GM12872 (cell line): ENCODE measurements around the gene CYP4V2.

Source experiments
- TF ChIP-seq, protein P1 (sequence below): IDR thresholded peaks from 3 replicates; pipeline ENCODE4 v1.5.1; 2011; ENCODE audit warnings: low read depth, mild to moderate bottlenecking, low read length, moderate library complexity; ENCODE audit not compliant: insufficient read depth

The CYP4V2 gene

DNA sequence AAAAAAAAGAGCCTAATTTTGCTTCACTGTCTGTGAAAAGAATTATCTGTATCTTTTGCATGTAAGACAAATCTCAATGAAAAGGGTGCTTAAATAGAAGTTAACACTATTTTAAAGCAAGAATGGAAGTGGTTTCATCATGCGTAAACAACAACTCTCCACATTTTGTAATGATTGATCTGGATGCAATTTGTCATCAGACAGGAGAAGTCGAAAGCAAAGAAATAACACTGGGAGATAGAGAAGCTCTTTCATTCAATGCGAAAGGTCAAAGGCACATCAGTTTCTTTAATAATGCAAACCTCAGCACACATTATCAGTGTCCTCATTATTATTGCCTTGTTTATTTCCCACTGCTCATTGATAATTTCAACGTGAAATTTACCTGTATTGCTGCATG lies 44.8 kb downstream of the CYP4V2 start:
- TF ChIP-seq, protein P1, sequence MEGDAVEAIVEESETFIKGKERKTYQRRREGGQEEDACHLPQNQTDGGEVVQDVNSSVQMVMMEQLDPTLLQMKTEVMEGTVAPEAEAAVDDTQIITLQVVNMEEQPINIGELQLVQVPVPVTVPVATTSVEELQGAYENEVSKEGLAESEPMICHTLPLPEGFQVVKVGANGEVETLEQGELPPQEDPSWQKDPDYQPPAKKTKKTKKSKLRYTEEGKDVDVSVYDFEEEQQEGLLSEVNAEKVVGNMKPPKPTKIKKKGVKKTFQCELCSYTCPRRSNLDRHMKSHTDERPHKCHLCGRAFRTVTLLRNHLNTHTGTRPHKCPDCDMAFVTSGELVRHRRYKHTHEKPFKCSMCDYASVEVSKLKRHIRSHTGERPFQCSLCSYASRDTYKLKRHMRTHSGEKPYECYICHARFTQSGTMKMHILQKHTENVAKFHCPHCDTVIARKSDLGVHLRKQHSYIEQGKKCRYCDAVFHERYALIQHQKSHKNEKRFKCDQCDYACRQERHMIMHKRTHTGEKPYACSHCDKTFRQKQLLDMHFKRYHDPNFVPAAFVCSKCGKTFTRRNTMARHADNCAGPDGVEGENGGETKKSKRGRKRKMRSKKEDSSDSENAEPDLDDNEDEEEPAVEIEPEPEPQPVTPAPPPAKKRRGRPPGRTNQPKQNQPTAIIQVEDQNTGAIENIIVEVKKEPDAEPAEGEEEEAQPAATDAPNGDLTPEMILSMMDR = no peak

DNA sequence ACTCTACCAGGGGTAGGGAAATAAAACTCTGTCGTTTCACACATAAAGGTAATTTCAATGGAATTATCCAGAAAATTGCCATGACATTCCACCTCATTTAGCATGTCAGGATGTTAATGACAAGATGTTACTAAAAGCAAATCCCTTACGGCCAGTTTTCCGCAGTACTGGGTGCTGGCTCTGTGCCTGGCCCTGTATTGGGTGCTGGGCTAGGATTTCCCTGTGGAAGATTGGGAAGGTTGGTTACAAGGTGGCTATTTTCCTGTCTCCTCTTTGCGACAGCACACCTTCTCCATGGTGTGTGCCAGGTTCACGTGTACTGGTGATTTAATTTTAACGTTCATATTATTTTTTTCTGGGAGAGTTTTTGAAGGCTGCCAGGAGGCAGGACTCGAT lies 49.1 kb downstream of the CYP4V2 start:
- TF ChIP-seq, protein P1 = no peak

DNA sequence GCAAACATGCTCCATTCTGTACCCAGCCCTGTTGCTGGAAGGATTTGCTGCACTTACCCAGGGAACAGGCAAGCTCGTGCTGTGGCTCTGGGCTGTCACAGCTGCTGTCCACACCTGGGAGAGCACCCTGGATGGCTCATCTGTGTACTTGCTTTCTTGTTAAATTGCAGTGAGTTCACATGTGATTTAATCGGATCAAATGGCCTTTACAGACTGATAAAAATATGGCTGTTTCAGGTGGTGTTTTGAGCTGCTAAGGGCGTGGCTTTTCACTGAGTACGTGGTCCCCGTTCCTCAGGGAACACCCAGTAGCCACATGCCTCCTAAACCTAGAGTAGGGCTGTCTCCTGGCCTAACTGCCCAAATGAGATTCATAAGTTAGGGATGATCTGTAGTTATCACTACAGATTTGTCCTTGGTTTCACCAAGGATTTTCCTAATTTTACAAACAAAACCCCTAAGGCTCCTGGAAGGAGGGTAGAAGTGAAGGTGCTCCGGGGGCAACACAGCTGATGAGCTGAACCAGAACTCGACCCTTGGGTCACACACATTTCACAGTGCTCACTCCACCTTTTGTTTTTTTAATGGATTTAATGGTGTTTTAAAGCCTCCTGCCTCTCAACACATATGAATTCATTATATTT lies 49.6 kb downstream of the CYP4V2 start:
- TF ChIP-seq, protein P1 = no peak

DNA sequence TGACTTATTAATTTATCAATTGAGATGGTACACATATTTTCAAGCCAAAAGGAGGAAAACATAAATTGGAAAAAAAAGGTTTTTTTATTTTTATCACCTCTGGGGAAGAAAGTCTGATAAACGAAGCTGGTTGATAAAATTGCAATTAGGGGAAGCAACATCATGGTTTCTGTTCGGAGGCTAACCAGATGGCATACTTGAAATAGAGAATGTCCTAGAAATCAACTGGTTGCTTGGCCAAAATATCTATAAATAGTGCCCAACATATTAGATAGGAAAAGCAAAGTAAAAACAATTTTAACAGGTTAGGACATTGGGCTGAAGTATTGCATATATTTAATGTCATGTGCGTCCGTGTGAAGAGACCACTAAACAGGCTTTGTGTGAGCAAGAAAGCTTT lies 50.2 kb downstream of the CYP4V2 start:
- TF ChIP-seq, protein P1 = no peak

DNA sequence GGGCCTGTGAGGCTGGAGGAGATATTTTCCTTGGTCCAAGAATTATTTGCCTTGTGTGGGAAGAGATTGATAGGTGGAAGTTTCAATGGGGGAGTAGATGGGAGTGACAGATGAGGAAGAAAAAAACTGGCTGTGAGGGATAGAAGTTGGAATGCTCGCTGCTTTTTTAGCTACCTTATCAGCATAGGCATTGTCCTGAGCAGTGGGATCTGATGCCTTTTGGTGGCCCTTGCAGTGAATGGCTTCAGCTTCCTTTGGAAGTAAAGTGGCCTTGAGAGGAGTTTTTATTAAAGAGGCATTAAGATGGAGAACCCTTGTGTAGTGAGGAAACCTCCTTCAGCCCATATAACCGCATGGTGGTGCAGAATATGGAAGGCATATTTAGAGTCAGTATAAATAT lies 52.0 kb downstream of the CYP4V2 start:
- TF ChIP-seq, protein P1 = no peak

DNA sequence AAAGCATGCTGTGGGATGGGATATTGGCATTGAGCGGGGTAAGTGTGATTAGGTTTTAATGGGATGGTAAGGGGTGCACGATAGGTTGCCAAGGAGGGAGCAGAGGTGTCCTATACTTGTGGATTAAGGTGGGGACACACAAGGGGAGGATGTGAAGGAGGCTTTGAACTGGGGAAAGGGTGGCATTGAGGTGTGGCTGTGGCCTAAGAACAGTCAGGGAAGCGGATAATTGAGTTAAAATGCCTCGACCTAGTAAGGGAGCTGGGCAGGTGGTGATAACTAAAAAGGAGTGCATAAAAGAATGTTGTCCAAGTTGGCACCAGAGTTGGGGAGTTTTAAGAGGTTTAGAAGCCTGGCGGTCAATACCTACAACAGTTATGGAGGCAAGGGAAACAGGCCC lies 53.5 kb downstream of the CYP4V2 start:
- TF ChIP-seq, protein P1 = no peak

DNA sequence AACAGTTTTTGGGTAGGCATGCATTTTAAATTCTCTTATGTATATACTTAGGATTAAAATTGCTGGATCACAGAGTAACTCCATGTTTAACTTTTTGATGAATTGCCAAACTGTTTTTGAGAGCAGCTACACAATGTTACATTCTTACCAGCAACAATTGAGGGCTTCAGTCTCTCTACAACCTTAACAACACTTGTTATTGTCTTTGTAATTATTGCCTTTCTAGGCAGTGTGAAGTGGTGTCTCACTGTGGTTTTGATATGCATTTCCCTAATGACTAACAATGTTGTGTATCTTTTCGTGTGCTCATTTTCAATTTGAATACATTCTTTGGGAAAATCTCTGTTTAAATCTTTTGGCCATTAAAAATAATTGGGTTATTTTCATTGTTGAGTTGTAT lies 57.3 kb downstream of the CYP4V2 start:
- TF ChIP-seq, protein P1 = no peak
